Ascending aorta (tissue), 2 donors: ENCODE measurements around the gene SLC10A1. TPM values are rescaled to one million over a fixed set of nuclear protein-coding genes. Genes with fewer than 3 reads are reported as not detected.

Experiments used
- DNase-seq, 2 donors: peaks; one replicate each; pipeline ENCODE4 v3.0.0-alpha.2; 2019; ENCODE audit warnings: low spot score in 2 of 2
- H3K27ac ChIP-seq, 2 donors: fragments of 200-600 bp; sonication (generic); one replicate each; pipeline ENCODE4 v1.5.1; 2016 to 2017; ENCODE audit warnings: mild to moderate bottlenecking in 1 of 2
- H3K27me3 ChIP-seq: fragments of 200-600 bp; sonication (generic); one replicate; pipeline ENCODE4 v1.5.1; 2017
- H3K36me3 ChIP-seq, 2 donors: fragments of 200-600 bp; sonication (generic); one replicate each; pipeline ENCODE4 v1.5.1; 2016
- H3K4me1 ChIP-seq, 2 donors: fragments of 200-600 bp; sonication (generic); one replicate each; pipeline ENCODE4 v1.5.1; 2016 to 2017; ENCODE audit warnings: mild to moderate bottlenecking in 1 of 2
- H3K4me3 ChIP-seq, 2 donors: fragments of 200-600 bp; sonication (generic); one replicate each; pipeline ENCODE4 v1.5.1; 2016 to 2017; ENCODE audit warnings: mild to moderate bottlenecking in 1 of 2
- H3K9me3 ChIP-seq, 2 donors: fragments of 200-600 bp; sonication (generic); one replicate each; pipeline ENCODE4 v1.5.1; 2016
- intact Hi-C: fragments of 100-400 bp; cut with DNase I; formaldehyde crosslinking; loops from one replicate; pipeline ENCODE4 v1.15.1; 2023
- total RNA-seq: library from RNA; depleted of rRNA; stranded (reverse); fragments of >200 nt; gene quantifications from one replicate; pipeline ENCODE4 v1.1.0, GENCODE V29; 2016
- TF ChIP-seq, protein P1 (sequence below), 3 experiments: fragments of 200-600 bp in 2 of 3; fragments of 450-650 bp in 1 of 3; sonication (generic) in 2 of 3; IDR thresholded peaks; one replicate each; pipeline ENCODE4 v1.5.1; 2016 to 2019; ENCODE audit warnings: antibody characterized with exemption in 3 of 3, mild to moderate bottlenecking in 1 of 3, moderate library complexity in 1 of 3

Gene SLC10A1
- total RNA-seq, 1 donor from 2014 or later: not detected

DNA sequence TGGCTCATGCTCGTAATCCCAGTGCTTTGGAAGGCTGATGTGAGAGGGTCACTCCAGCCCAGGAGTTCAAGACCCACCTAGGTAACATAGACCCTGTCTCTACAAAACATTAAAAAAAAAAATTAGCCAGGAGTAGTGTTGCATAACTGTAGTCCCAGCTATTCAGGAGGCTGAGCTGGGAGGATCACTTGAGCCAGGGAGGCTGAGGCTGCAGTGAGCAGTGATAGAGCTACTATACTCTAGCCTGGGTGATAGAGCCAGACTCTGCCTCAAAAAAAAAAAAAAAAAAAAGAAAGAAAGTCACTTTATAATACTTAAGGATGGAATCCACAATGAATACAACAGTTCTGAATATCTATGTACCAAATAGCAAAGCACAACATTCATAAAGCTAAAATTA is 10.2 kb upstream of the SLC10A1 start:
- H3K36me3 ChIP-seq: no peaks in the 10 kb centered on the region

DNA sequence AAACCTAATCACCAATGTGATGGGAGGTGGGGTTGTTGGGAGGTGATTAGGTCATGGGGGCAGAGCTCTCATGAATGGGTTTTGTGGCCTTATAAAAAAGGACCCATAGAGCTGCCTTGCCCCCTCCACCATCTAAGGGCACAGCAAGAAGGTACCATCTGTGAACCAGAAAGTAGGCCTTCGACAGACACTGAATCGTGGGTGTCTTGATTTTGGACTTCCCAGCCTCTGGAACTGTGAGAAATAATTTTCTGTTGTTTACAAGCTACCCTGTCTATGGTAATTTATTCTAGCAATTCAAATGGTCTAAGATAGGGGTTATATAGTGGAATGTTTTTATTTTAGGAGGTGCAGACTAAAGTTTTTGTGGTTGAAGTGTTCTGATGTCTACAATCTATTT is 7.9 kb upstream of the SLC10A1 start:
- intact Hi-C loops: no loop called here
- no peaks in the 10 kb centered on the region for H3K27me3 ChIP-seq
- no peaks in the 10 kb centered on the region for H3K9me3 ChIP-seq
- TF ChIP-seq, protein P1, sequence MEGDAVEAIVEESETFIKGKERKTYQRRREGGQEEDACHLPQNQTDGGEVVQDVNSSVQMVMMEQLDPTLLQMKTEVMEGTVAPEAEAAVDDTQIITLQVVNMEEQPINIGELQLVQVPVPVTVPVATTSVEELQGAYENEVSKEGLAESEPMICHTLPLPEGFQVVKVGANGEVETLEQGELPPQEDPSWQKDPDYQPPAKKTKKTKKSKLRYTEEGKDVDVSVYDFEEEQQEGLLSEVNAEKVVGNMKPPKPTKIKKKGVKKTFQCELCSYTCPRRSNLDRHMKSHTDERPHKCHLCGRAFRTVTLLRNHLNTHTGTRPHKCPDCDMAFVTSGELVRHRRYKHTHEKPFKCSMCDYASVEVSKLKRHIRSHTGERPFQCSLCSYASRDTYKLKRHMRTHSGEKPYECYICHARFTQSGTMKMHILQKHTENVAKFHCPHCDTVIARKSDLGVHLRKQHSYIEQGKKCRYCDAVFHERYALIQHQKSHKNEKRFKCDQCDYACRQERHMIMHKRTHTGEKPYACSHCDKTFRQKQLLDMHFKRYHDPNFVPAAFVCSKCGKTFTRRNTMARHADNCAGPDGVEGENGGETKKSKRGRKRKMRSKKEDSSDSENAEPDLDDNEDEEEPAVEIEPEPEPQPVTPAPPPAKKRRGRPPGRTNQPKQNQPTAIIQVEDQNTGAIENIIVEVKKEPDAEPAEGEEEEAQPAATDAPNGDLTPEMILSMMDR (IDR thresholded peaks at IDR 0.05): no peak
- H3K27ac ChIP-seq: no peak overlapping the region
- H3K4me3 ChIP-seq: no peak overlapping the region
- DNase-seq: no peak
- no peaks in the 10 kb centered on the region for H3K36me3 ChIP-seq
- H3K4me1 ChIP-seq: no peaks in the 10 kb centered on the region

More for the DNA sequence above, 10.2 kb upstream of the SLC10A1 start:
- intact Hi-C loops: no loop called here
- Histone ChIP-seq H3K4me3 (no peak overlapping the region), H3K9me3 (no peaks in the 10 kb centered on the region), H3K27me3 (no peaks in the 10 kb centered on the region), H3K27ac (no peak overlapping the region), H3K4me1 (no peaks in the 10 kb centered on the region)
- TF ChIP-seq, protein P1 (IDR thresholded peaks at IDR 0.05): no peak
- DNase-seq: no peak

DNA sequence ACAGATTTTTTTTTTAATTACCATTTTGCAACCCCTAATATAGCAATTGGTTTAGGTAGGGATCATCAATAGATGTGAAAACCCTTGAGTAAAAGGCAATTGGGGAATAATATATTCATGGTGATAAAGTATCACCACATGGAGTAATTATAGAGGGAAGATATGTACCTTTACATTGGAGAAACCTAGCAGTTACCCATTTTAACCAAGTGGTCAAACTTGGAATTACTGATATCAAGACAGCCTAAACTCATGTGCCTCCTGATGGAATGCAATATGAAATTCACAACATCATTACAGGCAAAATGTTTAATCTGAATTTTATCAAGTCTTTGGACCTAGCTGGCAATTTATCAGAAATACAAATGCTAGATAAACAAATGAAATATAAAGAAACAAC is 6.7 kb upstream of the SLC10A1 start:
- H3K4me3 ChIP-seq: no peak overlapping the region
- H3K36me3 ChIP-seq: no peaks in the 10 kb centered on the region
- H3K9me3 ChIP-seq: no peaks in the 10 kb centered on the region
- H3K27me3 ChIP-seq: no peaks in the 10 kb centered on the region
- H3K4me1 ChIP-seq: no peaks in the 10 kb centered on the region
- intact Hi-C loops: no loop called here
- no peak overlapping the region for H3K27ac ChIP-seq
- no peak for DNase-seq
- TF ChIP-seq, protein P1 (IDR thresholded peaks at IDR 0.05): no peak

DNA sequence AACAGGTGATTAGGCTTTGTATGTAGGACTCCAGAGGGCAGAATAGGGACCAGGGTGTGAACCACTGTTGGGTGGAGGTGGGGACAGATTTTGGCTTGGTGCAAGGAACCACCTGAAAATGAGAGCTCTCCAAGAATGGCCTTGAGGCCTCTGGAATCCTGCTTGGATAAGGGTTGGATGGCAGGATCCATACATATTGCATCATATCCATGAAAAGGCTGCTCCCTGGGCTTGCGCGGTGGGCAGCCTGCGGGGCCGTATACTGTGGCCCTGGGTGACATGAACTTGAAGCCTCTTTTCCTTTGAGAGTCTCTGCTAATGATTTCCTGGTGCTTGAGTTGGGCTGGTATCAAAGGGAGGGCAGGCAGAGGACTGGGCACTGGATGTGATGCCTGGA is 1.3 kb upstream of the SLC10A1 start:
- Histone ChIP-seq H3K27me3 (no peaks in the 10 kb centered on the region), H3K27ac (no peak overlapping the region), H3K4me1 (no peaks in the 10 kb centered on the region), H3K4me3 (no peak overlapping the region), H3K9me3 (no peaks in the 10 kb centered on the region), H3K36me3 (no peaks in the 10 kb centered on the region)
- no peak for DNase-seq
- intact Hi-C loops: no loop called here
- TF ChIP-seq, protein P1 (IDR thresholded peaks at IDR 0.05): no peak

DNA sequence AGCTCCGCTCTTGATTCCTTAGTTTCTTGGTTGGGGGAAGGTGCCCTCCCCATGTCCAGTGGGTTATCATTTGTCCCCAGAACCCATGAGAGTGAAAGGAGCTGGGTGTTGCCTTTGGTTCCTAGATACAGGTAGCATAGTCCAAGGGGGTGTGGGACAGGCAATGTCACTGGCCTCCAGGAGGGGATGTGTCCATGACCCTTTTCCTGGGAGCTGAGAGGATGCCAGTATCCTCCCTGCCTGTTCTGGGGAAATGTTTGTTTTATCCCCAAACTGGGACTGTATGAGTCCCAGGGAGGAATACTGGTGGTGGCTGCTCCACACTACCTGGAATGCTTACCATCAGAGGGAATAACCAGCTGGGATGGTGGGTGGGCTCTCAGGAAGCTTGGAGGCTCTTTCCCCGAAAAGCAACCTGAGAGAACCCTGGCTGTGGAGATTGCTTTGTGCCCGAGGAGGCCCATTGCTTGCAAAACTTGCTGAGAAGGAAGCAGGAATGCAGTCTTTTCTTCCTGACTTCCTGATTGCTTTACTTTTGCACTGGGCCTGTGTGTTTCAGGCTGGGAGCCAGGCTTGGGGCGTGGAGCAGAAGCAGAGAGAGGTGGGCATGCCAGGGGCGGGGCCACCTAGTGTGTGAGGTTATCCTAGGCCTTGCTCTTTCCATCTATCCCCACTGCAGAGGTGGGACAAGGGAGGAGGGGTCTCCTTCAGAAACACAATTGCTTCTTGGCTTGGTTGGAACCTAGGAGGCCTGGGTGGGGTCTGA is 715 bp upstream of the SLC10A1 start:
- Histone ChIP-seq H3K36me3 (no peaks in the 10 kb centered on the region), H3K4me1 (no peaks in the 10 kb centered on the region), H3K4me3 (no peak overlapping the region), H3K27ac (no peak overlapping the region), H3K9me3 (no peaks in the 10 kb centered on the region), H3K27me3 (no peaks in the 10 kb centered on the region)
- DNase-seq: no peak
- TF ChIP-seq, protein P1 (IDR thresholded peaks at IDR 0.05): no peak
- intact Hi-C loops: no loop called here
